Endometrium (tissue), 2 donors: ENCODE data around the gene AP3S2.
"Not testable (repeated sequence)": the region's sequence is repeated elsewhere in the genome, so short reads cannot be mapped to it uniquely, and the experiment has no call there.

Source experiments
- FAIRE-seq: peaks from 2 replicates; lab custom pipeline; 2012; peaks lifted over from hg19 to GRCh38; lab: Jason Lieb, UNC
- donor health status: control.
- donor health status: control.

The AP3S2 gene

DNA sequence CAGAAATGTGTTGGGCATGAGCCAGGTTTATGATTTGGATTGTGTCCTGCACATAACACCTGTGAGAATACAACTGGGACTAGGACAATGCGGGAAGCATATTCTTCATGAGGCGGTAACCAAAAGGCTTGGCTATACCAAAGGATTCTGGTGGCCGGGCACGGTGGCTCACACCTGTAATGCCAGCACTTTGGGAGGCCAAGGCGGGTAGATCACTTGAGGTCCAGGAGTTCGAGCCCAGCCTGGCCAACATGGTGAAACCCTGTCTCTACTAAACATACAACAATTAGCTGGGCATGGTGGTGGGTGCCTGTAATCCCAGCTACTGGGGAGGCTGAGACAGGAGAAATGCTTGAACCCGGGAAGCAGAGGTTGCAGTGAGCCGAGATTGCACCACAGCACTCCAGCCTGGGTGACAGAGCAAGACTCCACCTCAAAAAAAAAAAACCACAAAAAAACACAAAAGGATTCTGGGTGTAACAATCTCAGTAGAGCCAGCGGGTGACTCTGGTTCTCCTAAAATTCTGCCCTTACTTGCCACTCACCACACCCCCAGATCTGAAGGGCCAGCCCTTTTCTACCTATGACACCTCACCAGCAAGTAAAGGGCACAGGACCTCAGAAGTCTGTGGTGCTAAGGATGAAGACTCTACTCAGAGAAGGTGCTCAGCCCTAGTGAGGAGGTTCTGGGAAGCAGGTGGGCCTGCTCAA lies 59.2 kb downstream of the AP3S2 start:
- not testable (repeated sequence) for FAIRE-seq

DNA sequence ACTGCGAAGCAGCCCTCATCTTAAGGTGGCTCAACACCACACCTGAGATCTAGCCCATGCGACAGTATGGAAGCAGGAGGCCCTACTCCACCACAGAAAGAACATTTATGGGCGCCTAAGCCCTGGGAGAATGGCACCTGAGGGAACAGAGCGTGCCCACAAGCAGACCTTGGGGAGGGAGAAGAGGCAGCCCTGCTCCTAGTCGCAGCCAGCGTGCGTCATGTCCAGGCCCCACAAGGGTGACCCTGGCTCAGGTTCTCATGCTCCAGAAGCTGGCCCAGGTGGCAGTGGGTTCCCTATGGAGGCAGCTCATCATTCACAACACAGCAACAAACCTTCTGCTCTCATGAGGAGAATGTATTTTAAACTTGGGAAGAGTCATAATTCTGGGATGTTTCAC lies 59.8 kb downstream of the AP3S2 start:
- no peak for FAIRE-seq

DNA sequence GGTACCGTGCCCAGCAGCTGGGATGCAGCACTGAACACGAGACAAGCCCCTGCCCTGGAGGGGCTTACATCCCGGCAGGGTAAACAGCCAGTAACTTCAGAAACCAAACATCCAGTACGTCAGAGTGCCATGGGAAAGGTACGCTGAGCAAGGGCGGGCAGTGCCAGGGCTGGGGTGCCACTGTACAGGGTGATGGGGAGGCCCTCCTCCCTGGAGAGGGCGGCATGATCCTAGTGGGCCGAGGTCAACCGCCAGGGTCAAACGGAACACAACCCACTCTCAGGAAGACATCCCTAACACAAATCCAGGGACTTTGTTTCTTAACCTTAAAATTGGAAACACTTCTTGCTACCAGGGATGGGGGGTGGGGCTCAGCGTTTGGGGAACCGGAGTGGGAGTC lies 63.2 kb downstream of the AP3S2 start:
- FAIRE-seq, result no peak

DNA sequence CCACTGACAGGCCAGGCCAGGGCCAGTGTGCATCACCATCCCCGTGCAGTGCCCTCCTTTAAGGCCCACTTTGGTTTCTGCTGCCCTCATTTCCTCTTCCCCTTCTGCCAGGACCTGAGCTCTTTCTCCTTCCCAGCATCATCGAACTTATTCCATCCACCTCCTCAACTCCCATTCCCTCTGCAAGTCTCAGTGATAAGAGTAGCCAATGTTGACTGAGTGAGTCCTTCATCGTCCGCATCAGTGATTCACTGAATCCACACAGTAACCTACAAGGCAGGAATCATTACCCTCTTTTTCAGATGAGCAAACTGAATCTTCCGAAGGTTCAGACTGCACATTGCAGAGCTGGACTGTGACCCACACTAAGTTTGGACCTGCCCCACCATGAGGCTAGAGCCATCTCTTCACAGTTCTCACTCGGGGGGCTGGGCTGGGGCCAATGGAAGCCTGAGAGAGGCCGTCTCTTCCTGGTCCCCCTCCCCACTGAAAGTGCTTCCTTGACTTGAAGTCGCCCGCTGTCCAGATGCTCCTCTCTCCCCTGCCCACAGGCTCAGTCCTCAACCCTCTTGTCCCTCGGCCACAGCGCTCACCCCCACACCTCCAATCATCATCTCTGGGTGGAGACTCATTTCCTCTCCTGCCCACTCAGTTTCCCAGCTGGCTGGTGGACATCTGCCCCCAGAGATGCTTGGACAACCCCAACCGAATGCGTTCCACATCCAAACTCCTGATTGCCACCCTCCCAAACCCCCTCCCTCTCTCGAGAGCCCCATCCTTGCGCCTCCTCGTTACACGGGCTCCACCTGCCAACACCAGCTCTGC lies 64.0 kb downstream of the AP3S2 start:
- no peak for FAIRE-seq

DNA sequence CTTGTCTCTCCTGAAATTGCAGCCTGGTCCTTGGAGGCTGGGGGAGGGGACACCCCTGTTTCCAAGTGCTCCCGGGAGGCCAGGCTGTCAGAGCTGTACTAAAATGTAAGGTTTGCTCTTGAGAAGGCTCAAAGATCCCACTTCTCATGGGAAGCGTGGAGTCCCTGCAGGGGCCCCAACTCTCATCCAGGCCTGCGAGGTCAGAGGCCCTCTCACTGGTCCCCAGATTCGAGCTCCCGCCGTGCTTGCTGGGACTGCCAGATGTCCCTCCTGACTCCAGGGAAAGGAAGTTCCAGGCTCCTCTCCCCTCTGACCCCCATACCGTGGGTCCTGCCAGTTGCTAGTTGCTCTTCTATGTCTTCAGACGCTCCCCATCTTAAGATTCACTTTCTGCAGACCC lies 64.6 kb downstream of the AP3S2 start:
- FAIRE-seq, result no peak

DNA sequence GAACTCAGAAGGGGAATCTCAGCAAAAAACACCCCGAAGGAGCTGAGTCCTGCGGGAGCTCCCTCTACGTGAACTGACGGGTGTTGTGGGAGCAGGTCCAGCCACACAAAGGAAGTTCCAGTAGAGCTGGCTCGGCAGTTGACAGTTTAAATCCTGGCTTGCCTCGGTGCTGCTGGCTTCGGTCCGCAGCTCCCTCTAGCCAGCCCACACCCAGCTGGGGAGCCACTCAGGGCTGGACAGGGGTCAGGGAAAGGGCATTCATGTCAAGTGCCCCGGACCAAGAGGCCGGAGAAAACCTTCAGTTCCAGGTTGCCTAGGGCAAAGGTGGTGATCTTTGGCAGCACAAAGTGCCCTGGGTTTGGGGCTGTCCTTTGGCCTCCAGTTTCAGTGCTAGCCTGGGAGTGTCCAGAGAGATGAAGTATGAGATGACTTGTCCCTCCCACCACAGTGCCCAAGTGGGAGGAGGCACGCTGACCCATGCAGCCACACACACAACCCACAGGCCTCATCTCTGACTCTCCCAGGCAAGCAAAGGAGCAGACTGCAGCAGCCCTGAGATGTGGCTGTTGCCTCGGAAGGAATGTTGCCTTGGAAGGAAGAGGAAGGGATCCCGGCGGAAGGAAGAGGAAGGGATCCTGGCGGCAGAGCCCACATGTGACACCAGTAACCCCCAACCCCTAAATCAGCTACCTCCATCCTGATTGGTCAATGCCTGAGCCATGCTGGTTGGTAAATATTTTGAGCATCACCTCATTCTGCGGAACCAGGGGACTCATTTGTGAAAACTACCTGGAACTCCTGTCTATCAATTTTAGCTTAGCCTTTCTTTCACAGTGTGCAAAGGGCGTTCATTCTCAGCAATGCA lies 65.3 kb downstream of the AP3S2 start:
- FAIRE-seq, result no peak

DNA sequence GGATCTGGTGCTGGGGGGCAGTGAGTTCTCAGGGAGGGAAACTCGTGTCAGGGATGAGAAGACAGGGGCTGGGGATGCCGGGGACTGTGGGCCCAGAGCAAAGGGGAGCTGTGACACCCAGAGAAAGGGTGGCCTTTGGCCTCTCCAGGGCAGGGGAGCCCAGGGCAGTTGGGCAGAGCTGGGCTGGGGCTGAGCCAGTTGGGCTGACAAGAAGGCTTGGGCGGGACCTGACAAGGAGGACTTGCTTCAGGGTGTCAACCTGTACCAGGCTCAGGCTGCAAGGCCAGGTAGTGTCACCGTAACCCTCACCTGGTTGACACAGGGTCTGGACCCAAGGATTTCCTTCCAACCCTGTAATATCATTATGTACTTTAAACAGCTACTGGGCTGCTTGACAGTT lies 66.0 kb downstream of the AP3S2 start:
- FAIRE-seq, result no peak

DNA sequence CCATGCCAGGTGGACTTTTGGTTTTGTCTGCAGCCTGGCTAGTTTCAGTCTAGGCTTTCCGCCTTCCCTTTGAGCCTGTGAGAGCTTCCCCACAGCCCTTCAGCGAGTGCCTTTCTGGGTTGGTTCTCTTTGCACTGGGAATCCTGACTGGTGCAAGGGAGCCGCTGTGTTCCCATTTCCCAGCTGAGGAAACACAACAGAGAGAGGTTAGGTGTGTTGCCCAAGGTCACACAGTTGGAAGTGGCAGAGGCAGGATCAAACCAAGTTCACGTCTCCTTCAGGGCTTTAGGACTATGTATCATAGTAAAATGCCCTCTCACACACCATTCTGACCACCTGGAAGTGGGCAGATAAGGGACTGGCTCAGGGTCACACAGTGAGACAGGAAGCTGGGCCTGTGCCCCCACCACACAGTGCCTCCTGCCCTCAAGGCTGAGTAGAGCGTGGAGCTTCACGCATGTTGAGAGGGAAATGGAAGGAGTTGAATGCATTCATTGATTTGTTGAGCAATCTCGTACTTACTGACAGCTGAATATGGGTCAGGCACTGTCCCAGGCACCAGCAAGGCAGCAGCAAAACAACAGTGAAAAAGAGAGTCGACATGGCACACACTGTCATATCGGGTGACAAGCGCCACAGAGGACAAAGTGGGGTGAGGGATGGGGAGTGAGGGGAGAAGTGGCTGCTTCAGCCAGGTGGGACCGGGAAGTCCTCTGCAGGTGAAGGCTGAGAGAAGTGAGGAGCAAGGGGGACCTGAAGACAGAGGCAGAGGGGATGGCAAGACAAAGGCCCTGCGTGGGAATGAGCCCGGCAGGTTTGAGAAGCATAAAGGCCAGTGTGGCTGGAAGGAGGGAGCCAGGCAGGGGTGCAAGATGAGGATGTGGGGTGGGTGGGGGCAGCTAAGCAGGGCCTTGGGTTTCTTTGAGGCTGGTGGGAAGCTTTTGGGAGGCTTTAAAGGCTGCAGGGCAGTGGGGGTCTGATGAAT lies 66.8 kb downstream of the AP3S2 start:
- no peak for FAIRE-seq

DNA sequence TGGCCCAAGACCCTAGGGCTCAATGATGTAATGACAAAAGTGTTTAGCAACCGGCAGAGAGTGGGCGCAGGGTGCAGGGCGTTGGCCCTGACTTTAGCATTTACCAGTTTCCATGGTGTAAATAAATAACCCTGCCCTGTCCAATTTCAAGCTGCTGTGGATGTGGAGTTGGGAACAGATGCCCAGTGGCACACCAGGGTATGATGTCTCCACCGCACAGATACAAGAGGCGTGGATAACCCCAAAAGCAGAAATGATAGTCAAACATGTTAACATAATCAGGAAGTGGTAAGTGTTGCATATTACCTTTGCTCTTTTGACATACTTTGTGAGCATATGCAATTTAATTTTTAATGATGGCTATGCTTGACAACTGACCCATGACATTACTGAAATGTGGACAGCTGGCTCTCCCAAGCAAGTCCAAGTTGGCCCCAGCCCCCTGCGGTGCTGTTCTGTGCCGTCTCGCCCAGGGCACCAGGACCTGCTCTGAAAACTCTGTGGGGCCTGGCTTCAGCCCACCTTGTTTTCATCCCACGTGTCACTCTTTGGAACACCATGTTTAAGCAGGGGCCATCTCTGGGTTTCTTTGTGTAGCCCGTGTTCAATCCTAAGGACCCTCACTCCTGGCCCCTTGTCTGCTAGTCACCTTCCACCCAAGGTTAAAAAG lies 68.4 kb downstream of the AP3S2 start:
- no peak for FAIRE-seq

DNA sequence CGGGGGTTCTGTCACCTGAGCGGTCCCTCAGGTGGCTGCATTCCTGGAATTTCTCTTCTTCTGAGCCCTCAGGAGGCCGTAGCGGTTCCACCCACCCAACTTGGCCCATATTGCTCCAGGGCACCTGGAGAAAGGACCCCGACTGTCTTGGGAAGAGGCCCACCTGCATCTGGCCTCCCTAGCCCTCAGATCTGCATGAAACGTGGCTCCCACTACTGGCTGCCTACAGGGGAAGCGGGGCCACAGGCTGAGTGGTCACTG lies 69.3 kb downstream of the AP3S2 start:
- FAIRE-seq, result no peak

DNA sequence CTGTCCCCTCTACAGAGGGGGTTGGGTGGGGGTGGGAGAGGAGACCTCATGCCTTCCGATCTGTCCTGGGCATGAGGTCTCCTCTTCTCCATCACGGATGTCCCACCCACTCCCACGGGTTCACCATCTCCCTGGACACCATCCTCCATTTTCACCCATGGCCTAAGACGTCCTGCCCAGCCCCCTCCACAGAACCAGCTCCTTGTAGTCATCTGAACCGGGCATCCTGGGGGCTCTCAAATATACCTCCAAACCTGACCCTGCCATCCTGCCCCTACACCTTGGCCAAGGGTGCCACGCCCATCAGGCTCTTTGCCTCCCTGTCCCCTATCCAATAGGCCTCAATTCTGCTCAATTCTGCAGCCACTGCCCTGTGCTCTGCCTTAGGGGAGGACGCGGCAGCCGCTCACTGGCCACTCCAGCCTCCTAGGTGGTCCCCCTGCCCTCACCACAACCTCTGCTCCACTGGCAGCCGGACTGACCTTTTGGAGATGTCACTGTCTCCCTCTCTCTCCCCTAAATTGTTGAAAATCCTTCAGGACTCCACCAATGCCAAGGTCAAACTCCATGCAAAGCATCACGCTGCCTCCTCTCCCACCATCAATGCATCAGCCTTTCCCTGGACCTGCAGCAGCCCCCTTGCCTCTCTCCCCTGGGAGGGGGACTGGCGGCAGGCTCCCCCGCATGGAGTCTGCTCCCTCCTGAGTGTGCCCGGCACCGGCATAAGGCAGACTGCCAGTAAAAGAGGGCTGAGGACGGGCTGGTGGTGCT lies 69.8 kb downstream of the AP3S2 start:
- FAIRE-seq, result no peak

DNA sequence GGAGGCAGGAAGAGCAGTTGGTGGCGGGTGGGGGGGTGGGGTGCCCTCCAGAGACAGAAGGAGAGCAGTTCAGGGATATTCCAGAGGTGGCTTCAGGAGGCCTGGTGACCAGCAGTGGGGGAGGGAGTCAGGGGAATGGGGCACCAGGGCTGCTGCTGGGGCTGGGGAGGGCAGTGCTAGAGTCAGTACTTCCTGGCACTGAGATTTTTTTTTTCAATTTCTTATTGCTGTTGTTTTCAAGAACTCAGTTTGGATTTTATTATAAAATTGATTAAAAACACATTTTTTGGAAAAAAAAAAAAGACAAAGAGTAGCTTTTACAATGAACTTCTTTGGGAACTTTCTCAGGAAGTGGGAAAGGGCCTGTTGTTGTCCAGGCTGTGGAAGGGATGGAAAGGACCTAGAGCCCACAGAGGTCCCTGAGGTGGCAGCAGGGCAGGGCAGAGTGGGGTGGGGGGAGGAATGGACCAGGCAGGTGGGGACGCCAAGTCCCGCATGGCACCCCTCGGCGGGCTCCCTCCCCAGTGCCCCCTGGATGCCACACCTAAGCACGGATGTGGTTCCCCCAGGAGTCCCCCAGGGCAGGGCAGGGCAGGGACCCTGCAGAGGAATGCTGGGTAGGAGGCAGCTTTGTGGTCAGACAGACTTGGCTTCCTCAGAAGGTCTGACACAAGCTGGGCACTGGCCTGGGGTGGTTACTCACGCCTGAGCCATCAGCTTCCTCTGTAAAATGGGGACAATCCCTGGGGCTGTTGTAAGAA lies 70.7 kb downstream of the AP3S2 start:
- FAIRE-seq, result no peak

DNA sequence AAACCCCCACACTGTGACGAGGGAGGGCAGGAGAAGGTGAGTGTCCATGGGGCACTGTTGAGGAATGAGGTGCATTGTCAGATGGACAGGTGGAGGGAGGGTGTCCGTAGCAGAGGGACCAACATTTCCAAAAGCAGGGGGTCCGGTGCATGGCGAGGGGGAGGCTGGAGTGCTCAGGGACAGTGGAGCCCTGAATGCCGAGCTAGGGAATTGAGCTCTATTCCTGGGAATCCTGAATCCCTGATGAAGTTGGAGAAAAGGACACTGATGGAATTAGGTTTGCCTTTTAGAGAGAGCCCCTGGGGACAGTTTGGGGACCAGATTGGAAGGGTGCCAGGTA lies 71.2 kb downstream of the AP3S2 start:
- no peak for FAIRE-seq

DNA sequence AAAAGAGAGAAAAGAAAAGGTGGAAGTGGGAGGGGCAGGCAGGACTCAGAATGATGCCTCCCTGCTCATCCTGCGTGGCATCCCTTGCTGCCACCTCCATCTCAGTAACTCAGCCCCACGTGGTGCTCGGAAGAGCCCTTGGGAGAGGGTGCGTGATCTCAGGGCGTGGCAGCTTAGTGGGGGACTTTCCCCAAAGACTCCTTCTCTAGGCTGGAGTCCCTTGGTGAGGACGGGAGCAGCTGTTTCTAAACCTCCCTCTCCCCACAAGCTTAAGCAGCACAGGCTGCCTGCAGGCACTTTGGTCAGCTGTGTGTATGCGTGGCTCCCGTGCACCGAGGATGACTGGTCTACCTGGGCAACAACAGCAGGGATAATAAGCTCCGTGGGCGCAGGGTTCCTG lies 71.8 kb downstream of the AP3S2 start:
- no peak for FAIRE-seq

DNA sequence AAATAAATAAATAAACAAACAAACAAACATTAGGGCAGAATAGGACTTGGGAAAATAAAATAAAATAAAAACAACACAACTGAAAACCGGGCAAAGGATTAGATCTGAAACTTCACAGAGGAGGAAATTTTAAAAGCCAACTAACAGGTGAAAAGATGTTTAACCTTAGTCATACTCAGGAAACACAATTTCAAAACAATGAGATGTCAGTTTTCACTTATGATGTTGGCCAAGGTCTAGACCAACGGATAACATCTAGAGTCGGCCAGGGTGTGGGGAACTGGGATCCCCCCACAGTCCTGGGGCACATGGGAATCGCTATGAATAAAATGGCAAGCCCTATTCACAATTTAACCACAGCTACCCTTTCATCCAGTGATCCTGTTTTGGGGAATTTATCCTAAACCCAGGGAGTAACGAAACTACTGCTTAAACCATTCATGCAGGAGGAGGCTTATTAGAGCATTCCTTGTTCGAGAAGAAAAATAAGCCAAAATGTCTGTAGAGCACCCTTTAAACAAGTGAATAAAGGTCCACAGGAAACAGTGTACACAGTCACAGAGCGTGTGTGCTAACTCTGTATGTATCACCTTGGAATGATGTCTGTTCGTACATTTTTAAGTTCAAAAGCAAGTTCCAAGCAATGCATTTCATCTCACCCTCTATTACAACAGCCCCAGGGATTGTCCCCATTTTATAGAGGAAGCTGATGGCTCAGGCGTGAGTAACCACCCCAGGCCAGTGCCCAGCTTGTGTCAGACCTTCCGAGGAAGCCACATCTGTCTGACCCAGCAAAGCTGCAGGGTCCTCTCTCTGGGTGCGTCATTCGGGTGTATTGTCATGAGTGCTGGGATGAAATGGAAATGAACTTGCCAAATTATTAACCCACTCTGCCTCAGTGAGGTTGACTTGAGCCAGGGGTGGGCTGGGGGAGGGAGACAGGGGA lies 72.9 kb downstream of the AP3S2 start:
- no peak for FAIRE-seq

DNA sequence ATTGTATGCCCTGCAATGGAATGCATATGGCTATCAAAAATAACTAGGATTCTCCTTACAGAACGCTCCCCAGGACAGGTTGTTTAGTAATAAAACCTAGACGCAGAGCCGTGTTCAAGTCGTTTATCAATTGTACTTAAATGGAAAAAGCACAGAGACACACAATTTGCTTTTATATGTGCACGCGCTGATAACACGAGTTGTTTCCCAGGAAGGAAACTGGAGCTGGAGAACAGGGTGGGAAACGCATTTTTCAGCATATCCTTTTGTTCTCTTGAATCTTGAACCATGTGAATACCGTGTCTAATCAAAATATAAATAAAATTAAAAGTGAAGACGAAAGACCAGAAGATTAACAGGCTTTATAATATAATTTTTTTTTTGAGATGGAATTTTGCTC lies 75.5 kb downstream of the AP3S2 start:
- no peak for FAIRE-seq

DNA sequence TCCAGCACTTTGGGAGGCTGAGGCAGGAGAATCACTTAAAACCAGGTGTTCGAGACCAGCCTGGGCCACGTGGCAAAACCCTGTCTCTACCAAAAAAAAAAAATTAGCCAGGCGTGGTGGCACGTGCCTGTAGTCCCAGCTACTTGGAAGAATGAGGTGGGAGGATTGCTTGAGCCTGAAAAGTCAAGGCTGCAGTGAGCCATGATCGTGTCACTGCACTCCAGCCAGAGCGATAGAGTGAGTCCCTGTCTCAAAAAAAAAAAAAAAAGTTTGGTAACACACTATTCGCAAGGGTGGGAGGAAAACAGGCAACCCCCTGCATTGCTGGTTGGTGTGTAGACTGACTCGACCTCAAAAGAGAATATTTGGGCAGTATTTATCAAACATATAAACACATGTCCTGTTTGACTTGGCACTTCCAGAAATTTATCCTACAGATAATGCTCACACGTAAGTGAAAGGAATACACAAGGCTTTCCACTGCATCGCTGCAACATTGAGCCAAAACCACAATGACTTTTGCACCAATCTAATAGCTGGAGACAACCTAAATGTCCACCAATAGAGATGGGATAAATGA lies 76.0 kb downstream of the AP3S2 start:
- FAIRE-seq, result no peak

DNA sequence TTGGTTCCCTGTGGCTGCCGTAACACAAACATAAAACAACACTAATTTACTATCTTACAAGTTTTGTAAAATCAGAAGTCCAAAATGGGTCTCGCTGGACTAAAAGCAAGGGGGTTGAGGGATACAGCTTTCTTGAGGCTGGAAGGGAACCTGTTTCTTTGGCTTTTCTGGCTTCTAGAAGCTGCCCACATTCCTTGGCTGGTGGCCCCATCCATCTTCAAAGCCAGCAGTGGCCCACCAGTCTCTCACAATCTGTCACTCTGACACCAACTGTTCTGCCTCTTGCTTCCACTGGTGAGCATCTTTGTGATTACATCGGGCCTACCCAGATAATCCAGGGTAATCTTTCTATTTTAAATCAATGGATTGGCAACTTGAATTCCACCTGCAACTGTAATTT lies 78.0 kb downstream of the AP3S2 start:
- FAIRE-seq, result no peak
